GM19099 (cell line): ENCODE results near the gene SHC1.

Experiments used
- POLR2A ChIP-seq: IDR thresholded peaks from 3 replicates; pipeline ENCODE4 v1.6.1; 2011; ENCODE audit warnings: low read depth; ENCODE audit not compliant: insufficient read length; ENCODE audit errors: extremely low read depth

Gene SHC1

GRCh38 chr1:155012026-155012546 is 41.5 kb upstream of the SHC1 start:
- no peak for TF ChIP-seq POLR2A

- no peak for TF ChIP-seq POLR2A
Measured at GRCh38 chr1:155011437-155012025, 41.0 kb upstream of the SHC1 start.

GRCh38 chr1:155011004-155011416 is 40.5 kb upstream of the SHC1 start:
- no peak for TF ChIP-seq POLR2A

GRCh38 chr1:155010211-155010918 is 39.8 kb upstream of the SHC1 start:
- no peak for TF ChIP-seq POLR2A

GRCh38 chr1:155009742-155010141 is 39.2 kb upstream of the SHC1 start:
- TF ChIP-seq POLR2A: no peak

- TF ChIP-seq POLR2A: no peak
Measured at GRCh38 chr1:155009221-155009711, 38.7 kb upstream of the SHC1 start.

- TF ChIP-seq POLR2A: no peak
Measured at GRCh38 chr1:155008015-155008941, 37.7 kb upstream of the SHC1 start.

GRCh38 chr1:155007251-155007828 is 36.8 kb upstream of the SHC1 start:
- no peak for TF ChIP-seq POLR2A

- TF ChIP-seq POLR2A: no peak
Measured at GRCh38 chr1:155006601-155007101, 36.1 kb upstream of the SHC1 start.

- TF ChIP-seq POLR2A: no peak
Measured at GRCh38 chr1:155005076-155006011, 34.8 kb upstream of the SHC1 start.

GRCh38 chr1:155004352-155005075 is 34.0 kb upstream of the SHC1 start:
- TF ChIP-seq POLR2A: no peak

- no peak for TF ChIP-seq POLR2A
Measured at GRCh38 chr1:155003766-155004351, 33.3 kb upstream of the SHC1 start.

GRCh38 chr1:155003227-155003765 is 32.7 kb upstream of the SHC1 start:
- no peak for TF ChIP-seq POLR2A
